HepG2 (cell line): ENCODE data around the gene PCDHGA1. TPM values are rescaled to one million over a fixed set of nuclear protein-coding genes. Genes with fewer than 3 reads are reported as not detected.

Source experiments
- ATAC-seq: fragments of 200-7000 bp; cut with Tn5 transposase; 3 replicates; pipeline ENCODE4 v1.9.1; 2020; ENCODE audit warnings: mild to moderate bottlenecking, moderate library complexity
- BruUV-seq: library from RNA; stranded (reverse); fragments of 400-500 nt; replicated peaks from 2 replicates; lab custom pipeline; 2021; lab: Mats Ljungman, UMichigan
- CTCF ChIA-PET: fragments of 300-600 bp; formaldehyde crosslinking; extraction: SDS; loops from one replicate; lab custom pipeline; 2021; ENCODE audit warnings: low total read pairs, inconsistent platforms, low intra/inter-chr PET ratio; lab: Yijun Ruan, JAX
- POLR2A ChIA-PET: fragments of 350-600 bp; sonication (Branson Sonifier 250); formaldehyde crosslinking; loops from one replicate; lab custom pipeline; 2020; ENCODE audit warnings: antibody characterized with exemption, inconsistent platforms; lab: Yijun Ruan, JAX
- DNase-seq: peaks from one replicate; pipeline ENCODE4 v3.0.0-alpha.2; 2015; ENCODE audit warnings: low spot score
- FAIRE-seq: peaks from 3 replicates; lab custom pipeline; 2011; peaks lifted over from hg19 to GRCh38; lab: Jason Lieb, UNC
- H2AFZ ChIP-seq: one replicate; pipeline ENCODE4 v1.6.1; 2011; ENCODE audit warnings: low read length, inconsistent platforms
- H3K27ac ChIP-seq: fragments of 300-600 bp; 3 replicates; pipeline ENCODE4 v1.8.0; 2011; ENCODE audit warnings: mixed run types, mild to moderate bottlenecking, mixed read lengths, low read length, inconsistent platforms; ENCODE audit not compliant: insufficient read depth; ENCODE audit errors: extremely low read length
- H3K27me3 ChIP-seq, 2 experiments: fragments of 200-600 bp in 1 of 2; 2 replicates in 1 of 2; 3 replicates in 1 of 2; pipeline versions ENCODE4 v1.6.0 to v1.8.0; 2011; ENCODE audit warnings: low read length in 2 of 2, mild to moderate bottlenecking in 2 of 2, moderate library complexity in 2 of 2, inconsistent platforms in 1 of 2; ENCODE audit not compliant: insufficient read depth in 2 of 2, control insufficient read depth in 1 of 2
- H3K36me3 ChIP-seq, 2 experiments: fragments of 200-600 bp in 1 of 2; replicated peaks in 1 of 2; 2 replicates in 1 of 2; 3 replicates in 1 of 2; pipeline versions ENCODE4 v1.5.1 to v1.8.0; 2011; ENCODE audit warnings: low read length in 2 of 2, inconsistent platforms in 1 of 2; ENCODE audit not compliant: insufficient read depth in 2 of 2, control insufficient read depth in 1 of 2
- H3K4me1 ChIP-seq: 2 replicates; pipeline ENCODE4 v1.5.1; 2012; ENCODE audit warnings: low read length, inconsistent platforms; ENCODE audit not compliant: insufficient read depth
- H3K4me2 ChIP-seq: 2 replicates; pipeline ENCODE4 v1.6.0; 2011; ENCODE audit warnings: low read depth, low read length, inconsistent platforms
- H3K4me3 ChIP-seq, 3 experiments: fragments of 200-600 bp in 1 of 3; sonication (generic), shearing (Covaris generic) in 1 of 3; replicated peaks in 1 of 3; 2 replicates each; pipeline ENCODE4 v1.5.1; 2011 to 2016; ENCODE audit warnings: low read length in 3 of 3, inconsistent platforms in 2 of 3, low read depth in 2 of 3, mild to moderate bottlenecking in 2 of 3, control low read depth in 1 of 3, mixed read lengths in 1 of 3; ENCODE audit not compliant: insufficient read depth in 1 of 3
- H3K79me2 ChIP-seq: one replicate; pipeline ENCODE4 v1.6.1; 2011; ENCODE audit warnings: low read length, inconsistent platforms; ENCODE audit not compliant: insufficient read depth
- H3K9ac ChIP-seq: 2 replicates; pipeline ENCODE4 v1.6.0; 2011; ENCODE audit warnings: mild to moderate bottlenecking, low read depth, low read length, inconsistent platforms; ENCODE audit not compliant: insufficient read depth
- H3K9me3 ChIP-seq: 2 replicates; pipeline ENCODE4 v1.5.1; 2012; ENCODE audit warnings: mild to moderate bottlenecking, low read length
- H4K20me1 ChIP-seq: 2 replicates; pipeline ENCODE4 v1.6.0; 2011; ENCODE audit warnings: inconsistent platforms, mild to moderate bottlenecking, low read length, moderate library complexity; ENCODE audit not compliant: insufficient read depth
- AGO2 ChIP-seq: fragments of 200-400 bp; formaldehyde crosslinking; optimal IDR thresholded peaks from 2 replicates; pipeline ENCODE3; 2017; ENCODE audit warnings: mild to moderate bottlenecking, low read depth, low read length, moderate library complexity
- PLSCR1 ChIP-seq: sonication (generic); formaldehyde crosslinking; IDR thresholded peaks from 2 replicates; pipeline ENCODE4 v1.5.0; 2020; ENCODE audit warnings: missing genetic modification reagents, mild to moderate bottlenecking, borderline replicate concordance
- SMC3 ChIP-seq: IDR thresholded peaks from 2 replicates; pipeline ENCODE4 v1.6.1; 2011; ENCODE audit warnings: low read length, improper control_type of control experiment
- STAG1 ChIP-seq: sonication (generic); formaldehyde crosslinking; IDR thresholded peaks from 2 replicates; pipeline ENCODE4 v1.4.0; 2020; ENCODE audit warnings: missing genetic modification reagents
- ZSCAN29 ChIP-seq: sonication (generic); formaldehyde crosslinking; conservative IDR thresholded peaks from 2 replicates; pipeline ENCODE4 v1.4.0; 2020; ENCODE audit warnings: mild to moderate bottlenecking, missing genetic modification reagents
- WGBS: methylation state at CpG from one replicate; pipeline ENCODE4 v1.1.6; 2017; ENCODE audit warnings: low lambda C conversion rate; 5-methylcytosine and 5-hydroxymethylcytosine counted together
- in situ Hi-C: cut with HindIII; loops from 2 replicates; pipeline ENCODE4 v1.10.0; 2017; ENCODE audit warnings: low pct_unique_long_range_greater_than_20kb; ENCODE audit not compliant: extremely low pct_ligation_motif_present
- intact Hi-C: fragments of 100-400 bp; cut with micrococcal nuclease; formaldehyde crosslinking; loops from one replicate; pipeline ENCODE4 v1.10.0; 2022; ENCODE audit not compliant: unreplicated experiment
- polyA plus RNA-seq, 8 experiments: library from polyadenylated mRNA; depleted of rRNA in 3 of 8; stranded (reverse) in 7 of 8; unstranded in 1 of 8; fragments of >200 nt; fragmentation: Illumina TruSeq in 4 of 8; extraction: Trizol in 4 of 8; gene quantifications; 2 replicates each; pipeline versions ENCODE4 v1.2.1 to v1.2.3, GENCODE V29; 2011 to 2016; ENCODE audit warnings: low read depth in 4 of 8, missing spikeins in 1 of 8, mixed read lengths in 1 of 8; ENCODE audit not compliant: insufficient read depth in 1 of 8
- total RNA-seq, 5 experiments: library from RNA; depleted of rRNA; stranded (reverse); fragments of >200 nt; fragmentation: Illumina TruSeq; extraction: Trizol; gene quantifications; 2 replicates each; pipeline ENCODE4 v1.2.3, GENCODE V29; 2016; ENCODE audit warnings: low read depth in 1 of 5
- TF ChIP-seq, protein P1 (sequence below): sonication (generic); formaldehyde crosslinking; IDR thresholded peaks from 2 replicates; pipeline ENCODE4 v1.5.0; 2020; ENCODE audit warnings: mild to moderate bottlenecking, missing genetic modification reagents, moderate library complexity

PCDHGA1 gene
- total and polyA plus RNA-seq, 2 of the 13 experiments (the other 11 are each of a cell fraction or from before 2014, with no cell fraction given): 0.31 to 0.40 TPM

DNA sequence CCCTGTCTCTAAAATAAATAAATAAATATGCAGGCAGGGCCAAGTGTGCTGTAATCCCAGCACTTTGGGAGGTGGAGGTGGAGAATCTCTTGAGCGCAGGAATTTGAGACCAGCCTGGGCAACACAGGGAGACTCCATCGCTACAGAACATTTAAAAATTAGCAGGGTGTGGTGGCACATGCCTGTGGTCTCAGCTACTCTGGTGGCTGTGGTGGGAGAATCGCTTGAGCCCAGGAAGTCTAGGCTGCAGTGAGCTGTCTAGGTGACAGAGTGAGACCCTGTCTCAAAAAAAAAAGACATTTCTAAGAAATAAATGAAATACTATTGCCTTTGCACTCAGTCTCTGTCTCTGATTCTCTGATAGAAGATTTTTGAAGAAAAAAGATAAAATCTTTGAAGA lies 81.3 kb downstream of the PCDHGA1 start (continued):
- TF ChIP-seq PLSCR1 (CRISPR knock-in tag): no peak

GRCh38 chr5:141412854-141413539 lies 82.7 kb downstream of the PCDHGA1 start, which contains the start of gene PCDHGA10:
TSS of gene PCDHGA10 (plus strand) at chr5:141412987. CDS start at chr5:141413176, 189 bp downstream.
- Histone ChIP-seq H3K79me2 (no peaks in the 10 kb centered on the region), H2AFZ (no peak within 1 kb of the TSS), H4K20me1 (no peaks in the 10 kb centered on the region), H3K4me3 (no peak within 1 kb of the TSS), H3K27ac (no peak within 1 kb of the TSS), H3K27me3 (no peaks in the 10 kb centered on the region), H3K9ac (no peak within 1 kb of the TSS), H3K9me3 (no peaks in the 10 kb centered on the region; the same call in 1 of the 2 replicates), H3K36me3 (no peaks in the 10 kb centered on the region), H3K4me2 (no peak within 1 kb of the TSS; the same call in 1 of the 2 replicates), H3K4me1 (no peaks in the 10 kb centered on the region)
- FAIRE-seq: no peak
- TF ChIP-seq AGO2 (no peak), STAG1 (peak; percentile 55), SMC3 (peak; percentile 19; the same call in 1 of the 2 replicates), ZSCAN29 (CRISPR knock-in tag) (0 out of 2 replicates have a peak, but pooled peaks have one; percentile 39)
- TF ChIP-seq, protein P1, sequence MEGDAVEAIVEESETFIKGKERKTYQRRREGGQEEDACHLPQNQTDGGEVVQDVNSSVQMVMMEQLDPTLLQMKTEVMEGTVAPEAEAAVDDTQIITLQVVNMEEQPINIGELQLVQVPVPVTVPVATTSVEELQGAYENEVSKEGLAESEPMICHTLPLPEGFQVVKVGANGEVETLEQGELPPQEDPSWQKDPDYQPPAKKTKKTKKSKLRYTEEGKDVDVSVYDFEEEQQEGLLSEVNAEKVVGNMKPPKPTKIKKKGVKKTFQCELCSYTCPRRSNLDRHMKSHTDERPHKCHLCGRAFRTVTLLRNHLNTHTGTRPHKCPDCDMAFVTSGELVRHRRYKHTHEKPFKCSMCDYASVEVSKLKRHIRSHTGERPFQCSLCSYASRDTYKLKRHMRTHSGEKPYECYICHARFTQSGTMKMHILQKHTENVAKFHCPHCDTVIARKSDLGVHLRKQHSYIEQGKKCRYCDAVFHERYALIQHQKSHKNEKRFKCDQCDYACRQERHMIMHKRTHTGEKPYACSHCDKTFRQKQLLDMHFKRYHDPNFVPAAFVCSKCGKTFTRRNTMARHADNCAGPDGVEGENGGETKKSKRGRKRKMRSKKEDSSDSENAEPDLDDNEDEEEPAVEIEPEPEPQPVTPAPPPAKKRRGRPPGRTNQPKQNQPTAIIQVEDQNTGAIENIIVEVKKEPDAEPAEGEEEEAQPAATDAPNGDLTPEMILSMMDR (CRISPR knock-in tag): peak; percentile 59
- peak; percentile 75 for ATAC-seq
- ChIA-PET POLR2A (no interaction called here), CTCF (interaction anchor here (0.8 to 1.4 kb wide), 3 partner anchors 112 to 145 kb away, joined by 4 to 5 read pairs (median 4); no protein-coding TSS in a partner anchor)
- peak; percentile 15 for DNase-seq
- in situ Hi-C loops: no loop called here
- 77% methylated on average over 30 of the region's 31 CpGs for WGBS
- BruUV-seq: no TSS peak
- intact Hi-C loops: no loop called here
